ENCODE data around the gene UGT3A1. TPM values are rescaled to one million over a fixed set of nuclear protein-coding genes. Genes with fewer than 3 reads are reported as not detected.

UGT3A1 gene
- total RNA-seq, 6 experiments from 2014 or later: 14.7 to 62.1 (median 30.3) TPM

DNA sequence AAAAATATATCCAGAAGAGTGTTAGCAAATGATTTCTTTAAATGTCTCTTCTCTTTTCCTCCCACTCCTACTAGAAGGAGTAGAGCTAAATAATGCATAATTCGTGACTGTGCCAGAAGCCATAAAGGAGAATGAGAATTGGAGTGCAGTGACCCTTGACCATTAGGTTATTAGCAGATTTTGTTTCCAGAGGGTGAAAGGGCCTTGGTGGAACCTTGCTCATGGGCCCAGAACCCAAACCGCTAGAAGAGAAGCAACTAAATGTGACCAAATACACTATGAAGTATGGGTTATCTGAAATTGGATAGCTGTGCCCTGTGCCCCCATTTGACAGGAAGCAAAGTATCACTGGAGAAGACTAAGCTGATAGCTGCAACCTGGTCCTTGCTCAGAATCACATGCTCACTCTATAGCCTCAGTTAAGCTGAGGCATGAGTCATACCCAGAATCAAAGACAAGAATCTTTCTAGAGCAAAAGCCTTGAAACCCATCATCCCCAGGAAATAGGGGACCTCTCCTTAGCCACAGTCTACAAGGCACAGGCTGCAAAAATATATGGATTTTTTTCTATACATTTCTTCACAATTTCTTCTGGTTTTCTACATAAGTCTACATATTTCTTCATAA is 89.0 kb downstream of the UGT3A1 start:
- 63% methylated on average over 1 of the region's 2 CpGs for WGBS (ENCODE audit: insufficient coverage, low coverage, low lambda C conversion rate, missing lambda C conversion rate)
- Histone ChIP-seq H3K9me3 (no peaks in the 10 kb centered on the region), H3K27ac (no peak overlapping the region), H3K36me3 (no peaks in the 10 kb centered on the region), H3K4me1 (no peaks in the 10 kb centered on the region), H3K4me3 (no peak overlapping the region), H3K27me3 (no peaks in the 10 kb centered on the region)
- DNase-seq: no peak
- no peak for TF ChIP-seq POLR2A (IDR thresholded peaks at IDR 0.05)
- TF ChIP-seq, protein P1, sequence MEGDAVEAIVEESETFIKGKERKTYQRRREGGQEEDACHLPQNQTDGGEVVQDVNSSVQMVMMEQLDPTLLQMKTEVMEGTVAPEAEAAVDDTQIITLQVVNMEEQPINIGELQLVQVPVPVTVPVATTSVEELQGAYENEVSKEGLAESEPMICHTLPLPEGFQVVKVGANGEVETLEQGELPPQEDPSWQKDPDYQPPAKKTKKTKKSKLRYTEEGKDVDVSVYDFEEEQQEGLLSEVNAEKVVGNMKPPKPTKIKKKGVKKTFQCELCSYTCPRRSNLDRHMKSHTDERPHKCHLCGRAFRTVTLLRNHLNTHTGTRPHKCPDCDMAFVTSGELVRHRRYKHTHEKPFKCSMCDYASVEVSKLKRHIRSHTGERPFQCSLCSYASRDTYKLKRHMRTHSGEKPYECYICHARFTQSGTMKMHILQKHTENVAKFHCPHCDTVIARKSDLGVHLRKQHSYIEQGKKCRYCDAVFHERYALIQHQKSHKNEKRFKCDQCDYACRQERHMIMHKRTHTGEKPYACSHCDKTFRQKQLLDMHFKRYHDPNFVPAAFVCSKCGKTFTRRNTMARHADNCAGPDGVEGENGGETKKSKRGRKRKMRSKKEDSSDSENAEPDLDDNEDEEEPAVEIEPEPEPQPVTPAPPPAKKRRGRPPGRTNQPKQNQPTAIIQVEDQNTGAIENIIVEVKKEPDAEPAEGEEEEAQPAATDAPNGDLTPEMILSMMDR (IDR thresholded peaks at IDR 0.05): no peak
- no peak for ATAC-seq
- intact Hi-C loops (cut with DNase I): no loop called here

Other genes with a start within 250 kb of the UGT3A1 start
- gene IL7R, start 134.5 kb downstream of the UGT3A1 start, total RNA-seq: 1 to 10 TPM in 5 of 6 experiments, under 1 TPM in 1; 0.75 to 7.4 (median 2.2) TPM
- not detected for gene CAPSL, start 52.8 kb downstream of the UGT3A1 start, total RNA-seq
- gene UGT3A2, start 75.5 kb upstream of the UGT3A1 start, total RNA-seq: 1 to 10 TPM in 1 of 6 experiments, under 1 TPM in 1, not detected in 4; 0.43 to 1.0 TPM
- 10 to 100 TPM in 5 of 6 experiments, 1 to 10 TPM in 1; 8.0 to 13.0 (median 10.5) TPM for gene LMBRD2, start 160.5 kb upstream of the UGT3A1 start, total RNA-seq
- gene SKP2, start 160.7 kb upstream of the UGT3A1 start, total RNA-seq: 10 to 100 TPM; 11.8 to 25.0 (median 17.3) TPM